ENCODE measurements around the gene PRX. TPM values are rescaled to one million over a fixed set of nuclear protein-coding genes. Genes with fewer than 3 reads are reported as not detected.

PRX gene
- total and polyA plus RNA-seq, 9 of the 15 experiments (the other 6 are each of a cell fraction or from before 2014, with no cell fraction given): 0.65 to 3.5 (median 1.7) TPM; not detected in 2

DNA sequence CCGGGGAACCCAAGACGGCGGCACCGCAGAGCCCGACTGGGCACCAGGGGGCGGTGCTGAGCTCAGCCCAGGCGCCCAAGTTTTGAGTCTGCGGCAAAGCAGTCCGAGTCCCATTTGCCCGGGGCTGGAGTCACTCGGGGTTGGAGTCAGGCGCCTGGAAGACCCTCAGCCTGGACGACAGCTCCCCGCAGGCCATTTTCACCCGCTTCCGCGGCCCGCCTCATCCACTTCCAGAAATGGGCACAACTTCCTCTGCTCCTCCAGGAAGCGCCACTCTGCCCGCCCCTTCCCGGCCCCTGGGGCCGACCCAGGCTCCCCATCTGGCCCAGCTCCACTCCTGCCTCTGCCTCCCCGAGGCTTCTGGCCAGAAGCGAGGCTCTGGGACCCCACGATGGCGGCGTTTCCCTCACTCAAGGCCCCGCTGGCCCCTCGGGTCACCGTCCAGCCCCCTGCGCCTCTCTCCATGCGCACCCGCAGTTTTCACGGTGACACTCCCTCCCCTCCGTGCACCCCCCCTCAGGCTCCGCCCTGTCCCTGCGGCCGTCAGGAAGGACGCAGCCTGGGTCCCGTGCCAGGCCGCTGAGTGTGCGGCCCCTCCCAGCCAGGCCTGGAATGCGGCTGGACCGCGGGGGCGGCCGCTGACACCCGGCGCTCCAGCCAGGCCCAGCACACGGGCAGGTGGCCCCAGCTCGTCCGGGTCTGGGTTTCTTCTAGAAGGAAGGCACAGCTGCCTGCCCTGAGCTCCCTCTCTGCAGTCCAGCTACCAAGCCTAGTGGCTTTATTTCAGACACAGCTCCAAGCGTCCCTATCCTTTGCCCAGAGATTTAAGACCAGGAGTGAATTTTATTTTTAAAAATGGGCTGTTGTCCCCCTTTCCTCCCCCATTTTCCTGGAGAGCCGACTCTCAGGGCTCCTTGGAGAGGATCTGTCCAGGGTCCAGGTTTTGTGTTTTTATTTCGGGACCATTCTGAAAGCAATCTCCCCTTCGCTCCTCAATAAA lies 7.9 kb upstream of the PRX start (continued):
- TF ChIP-seq MITF (IDR thresholded peaks at IDR 0.05) (peak; percentile 69; the same call in 1 of the 2 replicates), BCOR (IDR thresholded peaks at IDR 0.05) (no peak), LARP7 (IDR thresholded peaks at IDR 0.05) (no peak)

GRCh38 chr19:40420451-40420765 lies 7.2 kb upstream of the PRX start:
- no peaks in the 10 kb centered on the region for H3K27me3 ChIP-seq (ENCODE audit: control insufficient read depth in 2 of 2, insufficient read depth in 2 of 2, low read length in 2 of 2)
- ChIA-PET CTCF (ENCODE audit: low intra/inter-chr PET ratio) (interaction anchor here (0.8 kb wide), 1 partner anchor 24 kb away, joined by 3 read pairs; the partner anchor contains the start of gene SERTAD3), POLR2A (interaction anchor here (0.5 to 5.7 kb wide), 9 partner anchors 9 to 192 kb away, joined by 3 to 34 read pairs (median 5); partner anchors contain the start of gene BLVRB)
- H3K4me2 ChIP-seq (ENCODE audit: insufficient read depth, low read length): peak overlapping the region; percentile 84
- ATAC-seq (no peak), DNase-seq (ENCODE audit: extremely low read depth in 1 of 4, low spot score in 3 of 4) (no peak), FAIRE-seq (no peak)
- intact Hi-C loops (cut with micrococcal nuclease): no loop called here
- WGBS (ENCODE audit: insufficient coverage, low coverage, missing lambda C conversion rate): 56% methylated on average over 11 of the region's 14 CpGs
- no TSS peak for BruUV-seq (replicated peaks)
- peaks cover 30 to 52% of the 10 kb centered on the region in 2 experiments for H3K4me1 ChIP-seq (replicated peaks in 1 of 2; ENCODE audit: control insufficient read depth in 2 of 2, insufficient read depth in 2 of 2, low read length in 2 of 2)
- H3K9ac ChIP-seq (ENCODE audit: insufficient read depth in 1 of 2, low read depth in 2 of 2, low read length in 2 of 2): peak overlapping the region; percentile 77 to 95; a peak in 3 of 4 replicates
- H3K4me3 ChIP-seq: peak overlapping the region; percentile 71
- in situ Hi-C loops (cut with MboI): no loop called here
- no peaks in the 10 kb centered on the region for H3K9me3 ChIP-seq (replicated peaks; ENCODE audit: control insufficient read depth, insufficient read depth, low read depth, low read length)
- H3K27ac ChIP-seq (ENCODE audit: extremely low read depth, low read depth, low read length): peak overlapping the region; percentile 85
- peak overlapping the region; percentile 84 for H2AFZ ChIP-seq (ENCODE audit: low read depth, low read length)
- H3K36me3 ChIP-seq (ENCODE audit: control insufficient read depth, insufficient read depth, low read length): peaks cover 13% of the 10 kb centered on the region; the same call in 2 of the 3 replicates
- no peaks in the 10 kb centered on the region for H4K20me1 ChIP-seq (replicated peaks; ENCODE audit: control insufficient read depth, insufficient read depth, low read length)
- H3K9me1 ChIP-seq (ENCODE audit: control insufficient read depth, insufficient read depth, low read length): no peaks in the 10 kb centered on the region
- peaks cover 37% of the 10 kb centered on the region for H3K79me2 ChIP-seq (ENCODE audit: control insufficient read depth, insufficient read depth, low read length)
- TF ChIP-seq ZNF146 (CRISPR knock-in tag; IDR thresholded peaks at IDR 0.05; ENCODE audit: unreplicated experiment): no peak
- no peak for TF ChIP-seq RBM25 (IDR thresholded peaks at IDR 0.05; ENCODE audit: low read depth, low read length, severe bottlenecking)
- peak; percentile 3; the same call in 1 of the 2 replicates for TF ChIP-seq ZNF384 (IDR thresholded peaks at IDR 0.05; ENCODE audit: low read depth, low read length)
- TF ChIP-seq ZNF57 (CRISPR knock-in tag; IDR thresholded peaks at IDR 0.05): no peak
- no peak for TF ChIP-seq TAF1 (IDR thresholded peaks at IDR 0.05; ENCODE audit: control insufficient read depth, extremely low read depth, insufficient read depth, low read length, severe bottlenecking)
- no peak for TF ChIP-seq TOE1 (IDR thresholded peaks at IDR 0.05; ENCODE audit: borderline replicate concordance)
- no peak for TF ChIP-seq TOE1 (CRISPR knock-in tag; IDR thresholded peaks at IDR 0.05; ENCODE audit: borderline replicate concordance, low read depth)
- TF ChIP-seq GATA2 (CRISPR knock-in tag; IDR thresholded peaks at IDR 0.05): no peak
- no peak for TF ChIP-seq MBD2 (IDR thresholded peaks at IDR 0.05; ENCODE audit: borderline replicate concordance, low read depth)
- no peak for TF ChIP-seq ZNF165 (CRISPR knock-in tag; IDR thresholded peaks at IDR 0.05; ENCODE audit: borderline replicate concordance)
- TF ChIP-seq BCOR (IDR thresholded peaks at IDR 0.05): peak; percentile 67
- 0 out of 2 replicates have a peak, but pooled peaks have one; percentile 32 for TF ChIP-seq MIER1 (IDR thresholded peaks at IDR 0.05; ENCODE audit: low read depth)
- TF ChIP-seq PHTF2 (CRISPR knock-in tag; IDR thresholded peaks at IDR 0.05): no peak
- no peak for TF ChIP-seq ZNF347 (CRISPR knock-in tag; IDR thresholded peaks at IDR 0.05; ENCODE audit: low read depth)
- TF ChIP-seq, protein P1, sequence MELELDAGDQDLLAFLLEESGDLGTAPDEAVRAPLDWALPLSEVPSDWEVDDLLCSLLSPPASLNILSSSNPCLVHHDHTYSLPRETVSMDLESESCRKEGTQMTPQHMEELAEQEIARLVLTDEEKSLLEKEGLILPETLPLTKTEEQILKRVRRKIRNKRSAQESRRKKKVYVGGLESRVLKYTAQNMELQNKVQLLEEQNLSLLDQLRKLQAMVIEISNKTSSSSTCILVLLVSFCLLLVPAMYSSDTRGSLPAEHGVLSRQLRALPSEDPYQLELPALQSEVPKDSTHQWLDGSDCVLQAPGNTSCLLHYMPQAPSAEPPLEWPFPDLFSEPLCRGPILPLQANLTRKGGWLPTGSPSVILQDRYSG (tag; conservative IDR thresholded peaks at IDR 0.05; ENCODE audit: low read depth): no peak
- no peak for TF ChIP-seq KDM2B (CRISPR knock-in tag; IDR thresholded peaks at IDR 0.05)
- TF ChIP-seq PHB (CRISPR knock-in tag; IDR thresholded peaks at IDR 0.05): no peak
